Measurements from ENCODE around the gene KPTN.

GRCh38 chr19:47445937-47446402, 38.0 kb downstream of the KPTN start:
- TF ChIP-seq CTCF (IDR thresholded peaks at IDR 0.05; ENCODE audit: control extremely low read depth in 1 of 3, insufficient read depth in 1 of 3, low read depth in 1 of 3, low read length in 3 of 3) (no peak), EGR1 (IDR thresholded peaks at IDR 0.05; ENCODE audit: borderline replicate concordance, low read depth, low read length) (peak; percentile 99), POLR2AphosphoS5 (IDR thresholded peaks at IDR 0.05; ENCODE audit: low read depth, low read length) (no peak), USF2 (IDR thresholded peaks at IDR 0.05; ENCODE audit: low read length) (no peak), POLR2A (IDR thresholded peaks at IDR 0.05; ENCODE audit: control extremely low read depth in 1 of 2, low read depth in 2 of 2, low read length in 2 of 2) (no peak), EP300 (IDR thresholded peaks at IDR 0.05; ENCODE audit: borderline replicate concordance in 1 of 2, low read depth in 2 of 2, low read length in 2 of 2) (no peak), RBBP5 (IDR thresholded peaks at IDR 0.05; ENCODE audit: borderline replicate concordance, low read depth, low read length) (no peak)

Measured in H1 (cell line).